Smooth muscle cell (in vitro differentiated cells): Measurements from ENCODE around the gene BHLHE23. TPM values are rescaled to one million over a fixed set of nuclear protein-coding genes. Genes with fewer than 3 reads are reported as not detected.

ENCODE experiments used
- DNase-seq: peaks from one replicate; lab custom pipeline; 2025; ENCODE audit not compliant: unreplicated experiment; lab: John Stamatoyannopoulos, UW
- H2AFZ ChIP-seq: fragments of 200-600 bp; sonication (generic); 2 replicates; pipeline ENCODE4 v1.6.0; 2016; ENCODE audit warnings: antibody characterized with exemption, low read depth, mild to moderate bottlenecking
- H3F3A ChIP-seq: fragments of 200-600 bp; sonication (generic); 2 replicates; pipeline ENCODE4 v1.6.0; 2017; ENCODE audit warnings: antibody characterized with exemption, low read depth
- H3K27ac ChIP-seq: fragments of 200-600 bp; sonication (generic); 2 replicates; pipeline ENCODE4 v1.5.1; 2016; ENCODE audit warnings: low read depth, mild to moderate bottlenecking
- H3K27me3 ChIP-seq: fragments of 200-600 bp; sonication (generic); 2 replicates; pipeline ENCODE4 v1.6.1; 2016; ENCODE audit warnings: low read depth, mild to moderate bottlenecking
- H3K36me3 ChIP-seq: fragments of 200-600 bp; sonication (generic); 2 replicates; pipeline ENCODE4 v1.5.1; 2016; ENCODE audit warnings: low read depth
- H3K4me1 ChIP-seq: fragments of 200-600 bp; sonication (generic); 2 replicates; pipeline ENCODE4 v1.5.1; 2016; ENCODE audit warnings: low read depth
- H3K4me2 ChIP-seq: fragments of 200-600 bp; sonication (generic); 2 replicates; pipeline ENCODE4 v1.6.0; 2016; ENCODE audit warnings: mild to moderate bottlenecking
- H3K4me3 ChIP-seq: fragments of 200-600 bp; sonication (generic); 2 replicates; pipeline ENCODE4 v1.5.1; 2016; ENCODE audit warnings: mild to moderate bottlenecking
- H3K79me2 ChIP-seq: fragments of 200-600 bp; sonication (generic); 2 replicates; pipeline ENCODE4 v1.6.0; 2016; ENCODE audit warnings: low read depth, mild to moderate bottlenecking
- H3K9ac ChIP-seq: fragments of 200-600 bp; sonication (generic); 2 replicates; pipeline ENCODE4 v1.6.0; 2016; ENCODE audit warnings: low read depth
- H3K9me3 ChIP-seq: fragments of 200-600 bp; sonication (generic); replicated peaks from 2 replicates; pipeline ENCODE4 v1.5.1; 2016; ENCODE audit warnings: low read depth
- H4K20me1 ChIP-seq: fragments of 200-600 bp; sonication (generic); 2 replicates; pipeline ENCODE4 v1.6.0; 2016; ENCODE audit warnings: low read depth
- WGBS: methylation state at CpG from one replicate; pipeline ENCODE4 v1.1.7; 2016; ENCODE audit warnings: low lambda C conversion rate; 5-methylcytosine and 5-hydroxymethylcytosine counted together
- polyA plus RNA-seq: library from polyadenylated mRNA; unstranded; fragments of >200 nt; fragmentation: Nextera tagmentation; extraction: Ambion mirVana; gene quantifications from 2 replicates; pipeline ENCODE4 v1.2.1, GENCODE V29; 2016
- total RNA-seq: library from RNA; depleted of rRNA; stranded (reverse); fragments of >200 nt; gene quantifications from 2 replicates; pipeline ENCODE4 v1.2.3, GENCODE V29; 2014
- TF ChIP-seq, protein P1 (sequence below): fragments of 200-600 bp; sonication (generic); IDR thresholded peaks from 2 replicates; pipeline ENCODE4 v1.5.1; 2017; ENCODE audit warnings: borderline replicate concordance, mild to moderate bottlenecking, antibody characterized with exemption; ENCODE audit not compliant: insufficient read depth, poor library complexity, severe bottlenecking

The BHLHE23 gene
- total and polyA plus RNA-seq, 2 experiments from 2014 or later = not detected

DNA sequence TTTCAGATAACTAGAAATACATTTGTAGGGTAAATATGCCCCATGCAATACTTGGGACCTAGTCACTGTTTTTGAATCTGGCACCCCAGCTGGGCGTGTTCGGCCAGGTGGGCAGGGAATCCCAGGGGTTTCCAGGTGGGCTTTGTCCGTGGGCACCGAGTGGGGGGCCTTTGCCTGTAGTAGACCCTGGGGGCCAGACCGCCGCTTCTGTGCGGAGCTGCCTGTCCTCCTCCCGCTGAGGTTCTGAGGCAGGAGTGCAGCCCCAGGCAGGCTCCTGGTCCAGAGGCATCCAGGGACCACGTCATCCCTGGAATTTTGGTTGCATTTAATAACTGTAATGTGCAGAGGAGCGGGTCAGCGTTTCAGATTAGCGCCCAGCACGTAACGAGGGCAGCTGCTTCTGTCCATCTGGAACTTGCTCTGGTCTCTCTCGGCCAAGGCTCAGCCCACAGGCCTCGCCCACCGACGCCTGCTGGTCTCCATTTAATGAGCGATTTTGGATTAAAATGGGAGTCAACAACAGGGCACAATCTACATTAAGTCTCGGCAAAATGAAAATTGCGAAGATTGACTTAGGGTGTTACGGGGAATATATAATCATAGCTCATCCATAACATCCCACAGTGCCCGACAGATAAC is 12.8 kb downstream of the BHLHE23 start:
- Histone ChIP-seq H3K9me3 (no peaks in the 10 kb centered on the region), H3K27ac (no peak overlapping the region), H2AFZ (no peak overlapping the region), H3K27me3 (peaks cover 27% of the 10 kb centered on the region), H3K4me1 (no peaks in the 10 kb centered on the region), H3K4me2 (no peak overlapping the region), H3K79me2 (no peaks in the 10 kb centered on the region), H3K36me3 (no peaks in the 10 kb centered on the region), H3K4me3 (no peak overlapping the region), H3F3A (no peaks in the 10 kb centered on the region), H4K20me1 (no peaks in the 10 kb centered on the region), H3K9ac (no peak overlapping the region)
- TF ChIP-seq, protein P1, sequence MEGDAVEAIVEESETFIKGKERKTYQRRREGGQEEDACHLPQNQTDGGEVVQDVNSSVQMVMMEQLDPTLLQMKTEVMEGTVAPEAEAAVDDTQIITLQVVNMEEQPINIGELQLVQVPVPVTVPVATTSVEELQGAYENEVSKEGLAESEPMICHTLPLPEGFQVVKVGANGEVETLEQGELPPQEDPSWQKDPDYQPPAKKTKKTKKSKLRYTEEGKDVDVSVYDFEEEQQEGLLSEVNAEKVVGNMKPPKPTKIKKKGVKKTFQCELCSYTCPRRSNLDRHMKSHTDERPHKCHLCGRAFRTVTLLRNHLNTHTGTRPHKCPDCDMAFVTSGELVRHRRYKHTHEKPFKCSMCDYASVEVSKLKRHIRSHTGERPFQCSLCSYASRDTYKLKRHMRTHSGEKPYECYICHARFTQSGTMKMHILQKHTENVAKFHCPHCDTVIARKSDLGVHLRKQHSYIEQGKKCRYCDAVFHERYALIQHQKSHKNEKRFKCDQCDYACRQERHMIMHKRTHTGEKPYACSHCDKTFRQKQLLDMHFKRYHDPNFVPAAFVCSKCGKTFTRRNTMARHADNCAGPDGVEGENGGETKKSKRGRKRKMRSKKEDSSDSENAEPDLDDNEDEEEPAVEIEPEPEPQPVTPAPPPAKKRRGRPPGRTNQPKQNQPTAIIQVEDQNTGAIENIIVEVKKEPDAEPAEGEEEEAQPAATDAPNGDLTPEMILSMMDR = no peak
- WGBS = 91% methylated on average over 23 of the region's 23 CpGs
- DNase-seq = no peak

DNA sequence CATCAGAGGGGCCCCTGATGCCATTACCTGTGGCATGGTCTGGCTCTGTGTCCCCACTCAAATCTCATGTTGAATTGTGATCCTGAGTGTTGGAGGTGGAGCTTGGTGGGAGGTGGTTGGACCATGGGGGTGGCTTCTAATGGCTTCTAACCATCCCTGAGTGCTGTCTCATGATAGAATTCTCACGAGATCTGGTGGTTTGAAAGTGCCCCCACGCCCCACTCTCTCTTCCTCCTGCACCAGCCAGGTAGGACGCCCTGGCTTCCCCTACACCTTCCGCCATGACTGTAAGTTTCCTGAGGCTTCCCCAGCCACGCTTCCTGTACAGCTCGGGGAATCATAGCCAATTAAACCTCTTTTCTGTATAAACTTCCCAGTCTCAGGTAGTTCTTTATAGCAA is 14.9 kb downstream of the BHLHE23 start:
- WGBS = 81% methylated on average over 6 of the region's 6 CpGs
- H3K4me2 ChIP-seq = no peak overlapping the region
- no peaks in the 10 kb centered on the region for H3K36me3 ChIP-seq
- H4K20me1 ChIP-seq = no peaks in the 10 kb centered on the region
- no peak overlapping the region for H2AFZ ChIP-seq
- TF ChIP-seq, protein P1 = no peak
- H3K4me1 ChIP-seq = no peaks in the 10 kb centered on the region
- H3K9me3 ChIP-seq = no peaks in the 10 kb centered on the region
- peaks cover 28% of the 10 kb centered on the region for H3K27me3 ChIP-seq
- H3K4me3 ChIP-seq = no peak overlapping the region
- H3K27ac ChIP-seq = no peak overlapping the region
- H3F3A ChIP-seq = no peaks in the 10 kb centered on the region
- no peak overlapping the region for H3K9ac ChIP-seq
- DNase-seq = no peak
- H3K79me2 ChIP-seq = no peaks in the 10 kb centered on the region

DNA sequence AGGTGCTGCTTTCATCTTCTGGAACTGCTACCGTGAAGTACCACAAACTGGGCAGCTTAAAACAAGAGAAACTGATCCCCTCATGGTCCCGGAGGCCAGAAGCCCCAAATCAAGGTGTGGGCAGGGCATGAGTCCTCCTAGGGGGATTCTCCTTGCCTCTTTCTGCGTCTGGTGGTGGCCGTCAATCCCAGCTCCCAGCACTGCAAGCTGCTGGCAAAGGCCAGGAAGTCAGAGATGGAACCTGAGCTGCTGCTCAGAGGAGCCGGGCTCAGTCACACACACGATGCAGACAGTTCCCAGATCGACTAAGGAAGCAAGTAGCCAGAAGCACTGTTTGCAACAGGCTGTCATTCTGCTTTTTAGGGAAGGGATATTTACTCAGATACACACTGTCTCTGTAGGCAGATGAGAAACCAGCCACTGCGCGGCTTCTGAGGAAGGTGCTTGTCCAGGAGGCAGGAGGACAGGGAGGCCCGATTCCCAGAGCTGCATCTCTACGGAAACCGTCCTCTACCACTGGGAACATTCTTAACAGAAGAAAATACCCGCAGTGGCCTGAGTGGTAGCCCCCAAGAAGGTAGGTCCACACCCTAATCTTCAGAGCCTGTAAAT is 15.5 kb downstream of the BHLHE23 start:
- Histone ChIP-seq H3K36me3 (no peaks in the 10 kb centered on the region), H3K27ac (no peak overlapping the region), H3K4me3 (no peak overlapping the region), H4K20me1 (no peaks in the 10 kb centered on the region), H3F3A (no peaks in the 10 kb centered on the region), H3K4me1 (no peaks in the 10 kb centered on the region), H2AFZ (no peak overlapping the region), H3K27me3 (peaks cover 26% of the 10 kb centered on the region), H3K79me2 (no peaks in the 10 kb centered on the region), H3K4me2 (no peak overlapping the region), H3K9me3 (no peaks in the 10 kb centered on the region), H3K9ac (no peak overlapping the region)
- 79% methylated on average over 13 of the region's 13 CpGs for WGBS
- TF ChIP-seq, protein P1 = no peak
- no peak for DNase-seq
